ENCODE measurements around the gene CSTF1.

GRCh38 chr20:56411759-56412472, 19.5 kb downstream of the CSTF1 start, which contains the start of gene CASS4:
- TF ChIP-seq CTCF (IDR thresholded peaks at IDR 0.05), result no peak
- TF ChIP-seq POLR2A (IDR thresholded peaks at IDR 0.05), result no peak

All from tibial nerve (tissue), 3 donors.